DND-41 (cell line): ENCODE data around the gene NOC2L.

Experiments
- CTCF ChIP-seq: IDR thresholded peaks from 2 replicates; pipeline ENCODE4 v1.5.1; 2012; ENCODE audit warnings: borderline replicate concordance, low read length, moderate library complexity, mild to moderate bottlenecking; ENCODE audit not compliant: poor library complexity, severe bottlenecking; ENCODE audit errors: extremely low read depth
- EZH2 ChIP-seq: IDR thresholded peaks from 3 replicates; pipeline ENCODE4 v1.6.1; 2012; ENCODE audit warnings: borderline replicate concordance, low read depth, mild to moderate bottlenecking, moderate library complexity, low read length, inconsistent platforms; ENCODE audit not compliant: severe bottlenecking

- no peak for TF ChIP-seq CTCF
- TF ChIP-seq EZH2, result no peak
Observed at GRCh38 chr1:934991-935750, 23.9 kb downstream of the NOC2L start.
